ENCODE data around the gene ASB2. TPM values are rescaled to one million over a fixed set of nuclear protein-coding genes. Genes with fewer than 3 reads are reported as not detected.

Gene ASB2
- total and polyA plus RNA-seq, 2 of the 8 experiments (the other 6 are each of a cell fraction or from before 2014, with no cell fraction given): 1.0 to 2.1 TPM

- Histone ChIP-seq H2AK5ac (ENCODE audit: low read depth, low read length) (no peak overlapping the region), H3K9me3 (ENCODE audit: insufficient read depth in 2 of 2, low read depth in 1 of 2, low read length in 1 of 2) (no peaks in the 10 kb centered on the region), H2AFZ (ENCODE audit: low read length) (no peak overlapping the region), H3K23ac (ENCODE audit: insufficient read length) (no peak overlapping the region), H3K23me2 (ENCODE audit: low read depth, low read length) (no peaks in the 10 kb centered on the region; the same call in 1 of the 2 replicates), H2BK20ac (ENCODE audit: low read length) (no peak overlapping the region), H3K56ac (replicated peaks; ENCODE audit: insufficient read length, low read depth, low read length) (no peak overlapping the region), H3K36me3 (ENCODE audit: control insufficient read depth in 2 of 4, insufficient read depth in 4 of 4, low read length in 3 of 4) (no peaks in the 10 kb centered on the region), H3K9ac (replicated peaks in 1 of 4; ENCODE audit: extremely low read depth in 1 of 4, low read depth in 3 of 4, low read length in 3 of 4) (no peak overlapping the region), H2BK5ac (ENCODE audit: low read depth, low read length) (no peak overlapping the region), H3K18ac (ENCODE audit: extremely low read depth, low read length) (no peak overlapping the region), H4K5ac (ENCODE audit: insufficient read length, low read depth, low read length) (no peak overlapping the region), H2BK12ac (ENCODE audit: low read depth, low read length) (no peak overlapping the region), H2BK15ac (ENCODE audit: low read length) (no peak overlapping the region), H2BK120ac (replicated peaks; ENCODE audit: low read depth, low read length) (no peak overlapping the region), H3K4me2 (ENCODE audit: insufficient read depth in 1 of 2, low read depth in 2 of 2, low read length in 2 of 2) (no peak overlapping the region), H3K79me1 (ENCODE audit: low read depth, low read length) (no peaks in the 10 kb centered on the region), H3K14ac (ENCODE audit: insufficient read length) (no peak overlapping the region), H3K4me1 (replicated peaks in 1 of 4; ENCODE audit: control insufficient read depth in 3 of 4, insufficient read depth in 4 of 4, low read length in 3 of 4) (no peaks in the 10 kb centered on the region), H3K4me3 (ENCODE audit: extremely low read depth in 1 of 4, insufficient read depth in 2 of 4, low read depth in 3 of 4, low read length in 4 of 4) (no peak overlapping the region), H3K4ac (replicated peaks; ENCODE audit: insufficient read length, low read depth, low read length) (no peak overlapping the region), H4K20me1 (replicated peaks in 1 of 2; ENCODE audit: control insufficient read depth in 1 of 2, insufficient read depth in 2 of 2, low read length in 2 of 2) (no peaks in the 10 kb centered on the region), H4K8ac (ENCODE audit: extremely low read depth, insufficient read depth, low read length) (no peak overlapping the region), H4K91ac (replicated peaks; ENCODE audit: insufficient read length, low read length) (no peak overlapping the region), H3K27me3 (replicated peaks in 1 of 4; ENCODE audit: control insufficient read depth in 3 of 4, extremely low read depth in 1 of 4, insufficient read depth in 3 of 4, low read length in 3 of 4) (no peaks in the 10 kb centered on the region), H3K27ac (ENCODE audit: low read depth, low read length) (no peak overlapping the region), H3K79me2 (ENCODE audit: control insufficient read depth in 1 of 2, insufficient read depth in 2 of 2, low read length in 2 of 2) (no peaks in the 10 kb centered on the region)
- ChIA-PET POLR2A (ENCODE audit: partially characterized antibody) (no interaction called here), CTCF (ENCODE audit: partially characterized antibody) (interaction anchor here (1.1 to 3.0 kb wide), 3 partner anchors 9 to 265 kb away, joined by 4 to 12 read pairs (median 7); no protein-coding TSS in a partner anchor)
- DNase-seq (ENCODE audit: low read depth in 1 of 2, low spot score in 2 of 2): no peak
- FAIRE-seq: no peak
- WGBS, 2 experiments (ENCODE audit: extremely low coverage in 1 of 2, insufficient coverage in 1 of 2, insufficient read length in 1 of 2, insufficient replicate concordance in 2 of 2, low coverage in 1 of 2, low lambda C conversion rate in 2 of 2, missing lambda C conversion rate in 1 of 2): 90% methylated on average over 4 of the region's 4 CpGs; no CpG with 5 or more reads in 1 of the 2 experiments
- no peak for TF ChIP-seq JUND (IDR thresholded peaks at IDR 0.05; ENCODE audit: low read length)
- no peak for TF ChIP-seq SP2 (IDR thresholded peaks at IDR 0.05; ENCODE audit: low read length)
- no peak for TF ChIP-seq SUZ12 (IDR thresholded peaks at IDR 0.05; ENCODE audit: low read length)
- no peak for TF ChIP-seq SP4 (IDR thresholded peaks at IDR 0.05; ENCODE audit: low read length)
- no peak for TF ChIP-seq BCL11A (IDR thresholded peaks at IDR 0.05; ENCODE audit: low read depth in 2 of 2, low read length in 2 of 2)
- TF ChIP-seq RBBP5 (IDR thresholded peaks at IDR 0.05; ENCODE audit: borderline replicate concordance, low read depth, low read length): no peak
- no peak for TF ChIP-seq POLR2AphosphoS5 (IDR thresholded peaks at IDR 0.05; ENCODE audit: low read depth, low read length)
- no peak for TF ChIP-seq USF2 (IDR thresholded peaks at IDR 0.05; ENCODE audit: low read length)
- no peak for TF ChIP-seq GABPA (IDR thresholded peaks at IDR 0.05; ENCODE audit: borderline replicate concordance, insufficient read depth, low read length)
- TF ChIP-seq KDM4A (IDR thresholded peaks at IDR 0.05; ENCODE audit: low read depth, low read length, severe bottlenecking): no peak
- TF ChIP-seq POLR2A (IDR thresholded peaks at IDR 0.05; ENCODE audit: control extremely low read depth in 1 of 2, low read depth in 2 of 2, low read length in 2 of 2): no peak
- no peak for TF ChIP-seq EZH2 (IDR thresholded peaks at IDR 0.05; ENCODE audit: low read depth, low read length, severe bottlenecking)
- no peak for TF ChIP-seq ZNF274 (IDR thresholded peaks at IDR 0.05; ENCODE audit: borderline replicate concordance, extremely low read depth, low read length)
- no peak for TF ChIP-seq SIX5 (IDR thresholded peaks at IDR 0.05; ENCODE audit: low read depth, low read length)
- no peak for TF ChIP-seq CBX8 (IDR thresholded peaks at IDR 0.05; ENCODE audit: borderline replicate concordance, low read depth, low read length)
Observed at GRCh38 chr14:93912782-93913181, 63.6 kb downstream of the ASB2 start.
